Smooth muscle cell of the brain vasculature (primary cell): Measurements from ENCODE around the gene EPB41L3.
"Not testable (repeated sequence)": the region's sequence is repeated elsewhere in the genome, so short reads cannot be mapped to it uniquely, and the experiment has no call there.

ENCODE experiments used
- DNase-seq: peaks from one replicate; pipeline ENCODE4 v3.0.0-alpha.2; 2012; ENCODE audit warnings: low read depth, low spot score

EPB41L3 gene

DNA sequence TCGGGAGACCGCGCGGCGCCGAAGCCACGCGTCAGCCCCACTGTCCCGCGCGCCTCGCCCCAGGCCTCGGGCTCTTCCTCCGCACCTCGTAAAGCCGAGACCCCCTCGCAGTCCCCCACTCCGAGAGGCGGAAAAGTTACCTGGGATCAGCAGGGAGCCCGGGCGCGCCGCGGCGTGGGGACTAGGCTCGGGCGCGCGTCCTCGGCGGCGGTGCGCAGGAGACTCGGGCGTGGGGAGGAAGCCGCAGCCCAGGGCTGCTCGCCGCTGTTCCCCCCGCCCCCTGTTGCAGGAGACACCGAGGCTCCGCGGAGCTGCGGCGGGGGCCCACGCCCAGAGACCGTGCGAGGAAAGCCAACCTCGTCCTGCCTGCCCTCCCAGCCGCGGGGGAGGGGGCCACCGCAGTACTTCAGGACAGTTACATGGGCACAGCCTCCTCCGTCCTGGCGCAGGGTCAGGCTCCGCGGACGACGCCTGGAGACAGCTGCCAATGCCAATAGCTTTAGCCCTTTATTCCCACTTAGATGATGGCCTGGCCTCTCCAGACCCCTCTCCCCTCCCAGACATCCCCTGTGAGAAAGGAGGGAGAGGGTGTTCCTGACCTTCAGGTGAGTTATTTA, at the start of gene EPB41L3:
TSS of gene EPB41L3 (minus strand) at position 225 of the 617 bp plus-strand sequence. CDS start 54,814 bp downstream, outside the sequence.
- no peak for DNase-seq

DNA sequence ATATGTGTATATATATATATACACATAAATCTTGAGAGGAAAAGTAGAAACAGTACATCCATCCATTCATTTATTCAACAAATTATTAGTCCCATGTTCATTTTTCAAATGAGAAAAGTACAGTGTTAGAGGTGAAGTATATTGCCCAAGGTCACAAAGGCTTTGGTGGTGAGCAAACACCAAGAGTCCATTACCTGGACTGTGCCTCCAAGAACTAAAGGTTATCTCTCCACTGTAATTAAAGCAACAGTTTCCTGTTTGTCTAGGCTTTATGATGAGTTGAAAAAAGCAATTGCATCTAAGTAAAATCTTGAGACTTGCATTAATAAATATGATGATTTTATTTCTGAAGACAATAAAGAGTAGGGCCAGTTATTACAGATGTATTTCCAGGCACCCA, 44.7 kb upstream of the EPB41L3 start:
- no peak for DNase-seq

DNA sequence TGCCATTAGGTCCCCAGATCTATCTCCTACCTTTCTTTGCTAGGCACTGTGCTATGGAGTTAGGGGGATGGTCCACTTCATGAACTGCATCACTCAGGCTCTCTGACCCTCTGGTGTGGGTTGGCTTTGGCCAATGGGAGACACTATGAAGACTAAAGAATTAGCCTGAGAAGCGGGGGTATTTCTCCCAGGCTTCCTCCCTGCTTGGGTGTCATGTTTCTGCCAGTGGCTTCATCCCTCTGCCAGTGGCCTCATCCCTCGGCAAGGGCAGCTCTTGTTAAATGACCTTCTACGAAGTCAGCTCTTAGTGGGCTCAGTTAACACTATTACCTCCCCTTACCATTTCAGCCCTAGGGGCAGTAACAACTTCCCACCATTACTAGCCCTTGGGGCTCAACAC, 41.9 kb upstream of the EPB41L3 start:
- no peak for DNase-seq

DNA sequence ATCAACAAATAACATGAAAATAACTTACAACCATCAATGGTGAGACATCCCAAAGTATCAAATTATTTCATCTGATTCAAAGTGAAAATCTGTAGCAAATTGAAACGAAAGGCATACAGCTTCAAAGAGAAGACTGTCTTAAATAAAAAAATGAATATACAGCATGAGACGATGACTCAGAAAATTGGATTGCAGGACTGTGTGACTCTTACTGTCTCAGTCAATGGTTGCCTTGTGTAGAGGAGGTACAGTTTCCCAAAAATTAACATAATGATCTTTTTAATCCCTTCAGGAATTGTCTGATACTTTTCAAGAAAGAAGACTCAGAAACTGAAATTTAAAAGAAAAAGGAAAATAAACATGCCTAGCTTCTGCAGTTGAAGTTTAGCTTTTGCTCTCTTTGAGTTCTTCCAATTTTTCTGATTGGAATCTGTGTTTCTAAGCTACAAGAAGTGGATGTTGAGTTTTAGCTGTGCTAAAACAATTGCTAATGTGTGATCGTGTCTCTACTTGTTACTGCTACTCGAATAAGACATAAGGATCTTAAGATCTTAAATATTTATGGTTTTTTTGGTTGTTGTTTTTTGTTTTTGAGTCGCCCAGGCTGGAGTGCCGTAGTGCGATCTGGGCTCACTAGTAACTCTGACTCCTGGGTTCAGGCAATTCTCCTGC, 41.1 kb upstream of the EPB41L3 start:
- DNase-seq, result no peak

DNA sequence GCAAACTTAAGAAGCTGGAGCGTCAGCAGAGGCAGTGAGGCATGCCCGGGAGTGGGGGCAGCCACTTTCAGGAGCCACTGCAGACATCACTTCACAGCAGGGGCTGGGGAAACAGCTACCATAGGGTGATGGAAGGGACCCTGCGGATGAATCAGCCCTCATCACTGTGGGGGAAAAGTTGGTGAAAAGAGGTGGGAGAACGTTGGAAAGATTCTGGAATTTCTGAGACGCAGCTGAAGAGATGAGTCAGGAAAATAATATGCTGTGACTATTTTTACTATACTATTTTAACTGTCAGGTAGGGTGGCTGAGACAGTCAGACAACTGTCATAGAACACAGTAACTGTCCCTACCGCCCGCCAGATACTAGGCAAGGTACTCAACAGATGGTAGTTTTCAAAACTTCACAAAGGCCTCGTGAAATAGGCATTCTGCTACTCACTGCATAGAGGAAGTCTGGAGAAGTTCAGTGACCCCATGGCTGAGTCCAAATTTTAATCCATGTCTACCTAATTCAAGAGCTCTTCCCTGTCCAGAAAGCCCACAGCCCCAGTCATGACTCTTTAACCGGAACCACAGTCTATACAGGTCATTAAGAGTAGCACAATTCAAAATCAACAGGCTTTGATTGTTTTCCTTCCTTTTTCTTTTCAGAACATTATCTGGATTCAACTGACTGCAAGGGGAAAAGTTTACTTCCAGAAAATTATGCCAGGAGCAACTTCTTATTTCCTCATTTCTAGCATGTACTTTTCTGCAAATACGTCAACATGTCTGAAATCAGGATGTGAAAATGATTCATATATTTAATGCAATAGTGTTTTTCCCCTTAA, 39.3 kb upstream of the EPB41L3 start:
- DNase-seq, result no peak

DNA sequence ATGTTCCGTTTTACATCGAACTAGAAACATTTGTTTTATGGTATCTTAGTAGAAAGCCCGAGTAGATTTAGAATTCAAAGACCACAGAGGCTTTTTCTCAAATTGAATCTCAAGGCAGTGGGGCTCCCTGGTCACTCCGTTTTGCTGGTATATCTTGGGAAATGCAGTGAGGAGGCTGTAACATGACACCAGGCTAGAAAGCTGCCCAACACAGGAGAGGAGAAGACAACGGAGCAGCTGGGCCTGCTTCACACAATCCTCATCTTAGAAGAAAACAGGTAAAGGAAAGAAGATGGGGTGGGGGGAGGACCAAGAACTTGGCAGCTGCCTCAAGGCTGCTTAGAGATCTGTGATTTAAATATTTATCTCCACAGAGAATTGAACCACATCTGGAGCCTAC, 38.3 kb upstream of the EPB41L3 start:
- DNase-seq, result no peak

DNA sequence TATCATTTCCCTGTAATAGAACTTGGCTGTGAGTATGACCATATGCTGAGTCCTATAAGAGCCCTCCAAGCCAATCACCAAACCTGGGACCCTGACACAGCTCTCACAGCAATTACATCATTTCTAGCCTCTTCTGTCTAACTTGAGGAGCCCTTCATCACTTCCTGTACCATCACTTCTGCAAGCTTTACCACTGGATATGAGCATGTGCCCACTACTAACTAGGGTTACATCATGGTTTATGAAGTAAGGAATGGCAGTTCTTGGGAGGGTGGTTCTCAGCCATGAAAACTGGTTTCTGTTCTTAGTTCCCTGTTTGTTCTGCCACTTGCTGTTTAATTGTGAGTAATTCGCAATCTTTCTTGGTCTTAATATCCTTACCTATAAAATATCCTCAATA, 31.0 kb upstream of the EPB41L3 start:
- no peak for DNase-seq

DNA sequence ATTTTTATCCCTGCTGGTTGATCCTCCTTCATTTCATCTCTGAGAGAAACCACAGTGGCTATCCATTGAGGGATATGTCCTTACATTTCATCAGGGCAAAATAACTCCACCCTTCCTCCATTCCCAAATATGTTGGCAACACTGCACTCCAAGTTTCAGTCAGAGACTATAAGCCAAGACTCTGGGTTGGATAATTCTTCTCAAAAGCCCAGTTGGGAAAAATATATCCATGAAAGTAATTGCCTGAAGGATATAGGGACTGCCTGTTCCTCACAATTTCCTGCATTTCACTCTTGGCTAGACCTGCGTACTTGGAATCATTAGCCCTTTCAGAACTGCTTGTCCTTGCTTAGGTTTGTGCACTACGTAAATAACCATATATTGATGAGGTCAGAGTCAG, 27.9 kb upstream of the EPB41L3 start:
- DNase-seq, result no peak

DNA sequence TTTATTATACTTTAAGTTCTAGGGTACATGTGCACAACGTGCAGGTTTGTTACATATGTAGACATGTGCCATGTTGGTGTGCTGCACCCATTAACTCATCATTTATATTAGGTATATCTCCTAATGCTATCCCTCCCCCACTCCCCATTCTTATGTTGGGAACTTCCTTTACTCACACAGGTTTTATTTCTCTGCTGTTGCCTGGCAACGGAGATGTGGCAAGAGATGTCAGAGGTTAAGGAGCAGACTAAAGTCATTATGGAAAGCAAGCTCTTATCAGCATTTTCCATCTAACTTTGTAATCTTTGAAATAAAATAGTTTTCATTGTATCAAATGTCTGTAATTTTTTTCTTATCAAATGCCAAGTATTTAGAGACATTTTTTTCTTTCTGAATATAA, 26.8 kb upstream of the EPB41L3 start:
- not testable (repeated sequence) for DNase-seq

DNA sequence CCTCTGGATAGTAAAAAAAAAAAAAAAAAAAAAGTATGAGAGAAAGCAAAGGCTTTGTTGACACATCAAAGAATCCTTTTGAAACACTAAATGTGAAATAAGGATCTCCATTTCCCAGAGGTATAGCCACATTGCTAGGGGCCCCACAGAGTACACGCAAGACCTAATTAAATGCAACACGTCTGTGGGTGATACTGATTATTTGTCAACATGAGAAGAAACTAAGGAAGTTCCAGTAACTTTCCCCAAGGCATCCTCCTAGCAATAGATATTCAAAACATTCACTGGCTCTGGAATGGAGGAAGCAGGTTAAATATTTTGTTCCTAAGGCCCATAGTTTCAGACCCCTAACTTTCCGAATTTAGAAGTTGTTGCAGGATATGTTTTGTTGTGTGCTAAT, 24.6 kb upstream of the EPB41L3 start:
- DNase-seq, result no peak

DNA sequence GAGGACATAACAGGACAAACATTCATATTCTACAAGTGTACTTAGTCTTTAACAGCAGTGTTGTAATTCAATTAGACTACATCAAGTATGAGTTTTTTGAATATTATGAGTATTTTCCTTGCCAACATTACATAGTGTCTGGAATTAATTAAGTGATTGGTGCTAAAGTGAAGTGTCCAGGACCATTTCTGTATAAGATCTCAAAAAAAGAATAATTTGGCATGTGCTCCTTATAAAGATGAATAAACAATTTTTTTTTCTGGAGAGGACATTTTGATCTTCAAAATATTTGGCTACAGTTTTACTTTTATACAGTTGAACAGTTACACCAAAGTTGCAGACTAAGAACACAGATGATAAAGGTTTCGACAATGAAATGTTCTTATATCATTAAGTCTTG, 15.1 kb upstream of the EPB41L3 start:
- no peak for DNase-seq

DNA sequence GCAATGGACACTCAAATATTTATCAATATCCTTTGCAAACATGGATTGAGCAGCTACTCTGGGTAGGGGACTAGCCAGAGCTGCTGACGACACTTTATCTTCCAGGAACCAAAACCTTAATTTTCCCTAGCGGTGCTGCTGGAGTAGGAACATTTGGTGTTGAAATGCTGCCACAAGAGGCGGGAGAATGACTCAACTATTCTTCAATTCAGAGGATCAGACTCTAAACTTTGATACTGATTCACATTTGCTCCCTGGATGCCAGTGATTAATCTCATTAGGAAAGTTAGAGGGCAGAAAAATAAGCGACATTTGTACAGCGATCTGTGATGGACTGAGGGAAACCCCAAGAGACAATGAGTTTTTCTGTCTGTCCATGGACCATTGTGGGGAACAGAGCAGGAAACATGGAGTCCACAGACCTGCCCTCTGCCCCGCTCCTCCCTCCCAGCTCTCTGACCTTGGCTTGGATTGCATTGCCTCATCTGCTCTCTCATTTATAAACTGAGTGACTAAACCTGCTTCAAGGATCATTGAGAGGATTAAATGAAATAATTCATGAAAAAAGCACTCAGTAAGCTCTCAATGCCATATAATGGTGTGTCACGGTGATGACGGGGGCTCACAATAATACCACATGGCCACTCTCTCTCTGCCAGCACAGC, 12.6 kb upstream of the EPB41L3 start:
- DNase-seq, result no peak

DNA sequence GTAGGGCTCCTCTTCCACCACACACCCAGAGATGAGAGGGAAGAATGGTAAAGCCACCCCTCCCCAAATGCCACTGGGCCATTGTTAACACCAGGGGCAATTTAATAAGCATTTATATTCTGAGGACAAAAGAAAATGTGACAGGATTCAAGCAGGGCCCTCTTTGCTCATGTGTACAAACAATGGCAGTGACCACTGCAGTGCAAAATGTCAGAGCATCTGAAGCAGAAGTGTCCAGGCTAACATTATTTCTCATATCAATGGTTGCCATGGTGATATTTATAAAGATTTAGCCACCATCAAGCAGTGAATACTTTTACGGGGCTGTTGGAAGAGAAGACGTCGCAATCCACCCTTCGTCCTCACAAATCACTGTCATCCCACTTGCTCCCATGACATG, 10.8 kb upstream of the EPB41L3 start:
- no peak for DNase-seq

DNA sequence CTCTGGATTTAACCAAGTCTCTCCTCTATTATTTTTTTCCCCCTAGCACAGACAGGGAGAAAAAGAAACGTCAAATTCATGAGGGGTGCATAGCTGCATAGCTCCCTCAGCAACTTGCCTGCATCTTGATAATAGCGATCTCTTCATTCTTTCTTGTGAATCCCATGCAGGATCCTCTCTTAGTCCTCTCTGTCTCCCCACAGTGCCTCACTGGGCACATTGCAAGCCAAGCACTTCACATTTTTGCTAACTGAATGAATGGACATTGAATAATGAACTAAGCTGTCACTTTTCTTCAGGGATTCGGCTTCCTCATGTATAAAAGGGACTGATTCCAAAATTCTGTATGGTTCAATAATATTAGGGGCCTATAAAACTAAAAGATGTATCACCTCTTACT, 2.9 kb upstream of the EPB41L3 start:
- DNase-seq, result peak; percentile 62

DNA sequence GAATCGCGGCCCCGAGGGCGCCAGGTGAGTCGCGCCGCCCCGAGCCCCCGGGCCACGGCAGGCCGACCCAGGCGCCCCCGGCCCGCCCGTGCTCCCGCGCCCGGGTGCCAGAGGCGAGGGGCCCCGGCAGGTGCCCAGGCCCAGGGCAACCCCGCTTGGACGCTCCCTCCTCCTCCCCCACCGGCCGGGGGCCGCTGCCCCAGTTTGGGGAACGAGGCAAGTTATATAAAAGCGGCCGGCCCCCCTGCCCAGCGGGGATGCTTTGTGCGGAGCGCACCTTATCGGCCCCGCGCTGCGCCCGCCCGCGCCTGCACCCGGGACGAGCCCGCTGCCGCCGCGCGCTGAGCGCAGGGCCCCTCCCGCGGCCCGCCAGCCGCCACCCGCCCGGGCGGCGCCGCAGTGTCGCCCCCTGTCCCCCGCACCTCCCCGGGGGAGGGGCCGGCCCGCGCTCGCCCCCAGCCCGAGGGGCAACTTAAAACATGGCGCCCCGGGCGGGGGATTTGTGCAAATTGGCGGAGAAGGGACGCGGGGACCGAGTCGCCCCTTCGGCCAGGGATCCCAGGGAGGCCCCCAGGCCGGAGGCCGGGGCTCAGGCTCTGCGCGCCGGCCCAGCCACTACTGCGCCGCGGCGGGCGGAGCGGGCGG, 639 bp downstream of the EPB41L3 start:
- no peak for DNase-seq

DNA sequence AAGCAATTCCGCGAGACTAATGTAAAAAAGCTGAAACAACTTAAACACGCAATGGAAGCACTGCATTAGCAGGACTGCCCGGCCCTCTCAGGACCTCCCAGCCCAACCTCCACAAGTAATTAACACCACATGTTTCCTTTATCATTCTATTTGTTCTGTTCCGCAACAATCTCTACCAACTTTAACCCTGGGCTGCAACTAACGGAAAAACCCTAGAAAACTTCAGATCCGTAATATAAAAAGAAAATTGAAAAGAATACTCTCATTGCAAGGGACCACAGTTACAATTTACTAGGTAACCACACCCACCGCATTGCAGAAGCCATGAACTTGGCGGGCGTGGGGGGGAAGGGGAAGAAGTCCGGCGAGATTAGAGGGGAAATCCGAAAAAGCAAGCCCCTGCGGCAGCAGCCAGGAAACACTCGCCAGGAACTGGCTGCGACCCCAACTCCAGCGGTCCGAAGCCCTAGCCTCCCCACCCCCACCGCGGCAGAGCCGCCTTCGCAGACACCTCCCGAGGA, 1.2 kb downstream of the EPB41L3 start:
- no peak for DNase-seq

DNA sequence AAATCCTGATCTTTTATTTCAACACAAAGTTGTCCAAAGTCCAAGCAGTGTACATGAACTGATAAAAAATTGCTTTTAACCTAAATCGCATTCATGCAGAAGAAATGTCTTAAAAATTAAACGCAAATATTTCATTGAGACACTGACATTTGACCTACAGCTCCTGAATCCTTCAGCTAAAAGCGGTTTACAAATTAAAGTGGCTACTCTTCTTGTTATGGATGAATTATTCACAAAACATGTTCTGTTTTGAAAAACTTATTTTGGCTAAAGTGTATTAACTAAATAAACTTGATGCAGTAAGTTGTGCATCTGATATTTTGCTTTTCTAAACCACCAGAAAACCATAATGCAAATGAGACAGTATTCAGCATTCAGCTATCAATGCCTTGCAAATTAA, 2.2 kb downstream of the EPB41L3 start:
- DNase-seq, result no peak

DNA sequence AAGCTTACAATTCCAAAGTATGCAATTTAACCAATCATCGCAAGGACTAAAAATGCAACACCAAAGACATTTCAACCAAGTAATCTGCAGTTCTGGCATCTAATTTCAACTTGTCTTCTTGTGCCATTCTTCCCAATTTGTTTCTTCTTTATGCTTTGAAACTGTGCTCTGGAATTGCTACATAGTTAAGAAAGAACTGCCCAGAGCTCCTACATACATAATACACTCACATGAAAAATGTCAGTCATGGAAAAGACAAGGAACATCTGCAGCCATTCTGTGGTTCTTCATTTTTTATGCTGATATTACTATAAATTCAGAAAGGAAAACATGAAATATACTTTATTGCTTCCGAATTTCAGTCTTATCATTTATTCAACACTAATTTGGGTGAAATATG, 4.4 kb downstream of the EPB41L3 start:
- no peak for DNase-seq

DNA sequence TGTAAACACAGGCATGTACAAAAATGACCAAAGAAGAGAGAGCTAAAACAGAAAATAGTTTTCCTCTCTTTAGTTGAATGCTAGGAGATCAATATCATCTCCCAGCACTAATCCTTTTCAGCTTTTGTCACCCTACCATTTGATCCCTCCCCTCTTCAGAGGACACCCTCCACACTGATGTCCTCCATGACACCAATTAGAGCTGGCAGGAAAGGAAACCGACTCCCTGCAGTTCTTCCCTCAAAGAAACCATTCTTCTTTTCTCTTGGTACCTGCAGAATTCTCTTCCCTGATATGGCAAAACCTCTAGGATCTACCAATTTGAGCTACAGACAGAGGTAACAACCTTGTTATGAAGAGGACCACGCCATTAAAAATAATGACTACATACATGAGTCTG, 5.3 kb downstream of the EPB41L3 start:
- no peak for DNase-seq

DNA sequence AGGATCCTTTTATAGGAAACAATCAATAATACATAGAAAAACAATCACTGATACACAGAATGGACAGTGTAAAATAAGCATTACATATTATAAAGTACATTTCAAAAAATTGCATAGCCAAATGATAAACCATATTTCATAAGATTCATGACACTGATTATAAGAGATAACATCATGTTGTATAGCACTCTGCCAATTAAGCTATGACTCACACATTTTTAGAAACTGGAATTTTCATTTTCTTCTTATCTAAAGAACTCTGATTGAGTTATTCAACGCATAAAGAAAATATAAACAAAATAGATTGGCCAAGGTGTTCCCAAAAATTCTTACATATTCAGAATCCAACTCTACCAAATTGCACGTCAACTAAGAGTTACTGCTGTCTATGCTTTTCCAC, 5.9 kb downstream of the EPB41L3 start:
- DNase-seq, result no peak

DNA sequence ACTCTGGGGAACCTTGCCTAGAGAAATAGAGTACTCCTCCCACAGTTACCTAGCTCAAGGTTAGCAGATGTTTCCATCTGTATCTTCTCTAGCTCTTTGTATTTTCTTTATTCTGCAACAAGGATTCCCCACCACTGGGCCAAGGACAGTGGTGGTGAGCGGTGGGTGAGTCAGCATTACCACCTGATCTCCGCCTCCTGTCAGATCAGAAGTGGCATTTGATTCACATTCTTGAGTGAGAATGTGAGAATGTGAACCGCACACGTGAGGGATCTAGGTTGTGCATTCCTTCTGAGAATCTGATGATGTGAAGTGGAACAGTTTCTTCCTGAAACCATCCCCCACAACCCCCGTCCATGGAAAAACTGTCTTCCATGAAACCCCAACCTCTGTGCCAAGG, 9.0 kb downstream of the EPB41L3 start:
- DNase-seq, result no peak

DNA sequence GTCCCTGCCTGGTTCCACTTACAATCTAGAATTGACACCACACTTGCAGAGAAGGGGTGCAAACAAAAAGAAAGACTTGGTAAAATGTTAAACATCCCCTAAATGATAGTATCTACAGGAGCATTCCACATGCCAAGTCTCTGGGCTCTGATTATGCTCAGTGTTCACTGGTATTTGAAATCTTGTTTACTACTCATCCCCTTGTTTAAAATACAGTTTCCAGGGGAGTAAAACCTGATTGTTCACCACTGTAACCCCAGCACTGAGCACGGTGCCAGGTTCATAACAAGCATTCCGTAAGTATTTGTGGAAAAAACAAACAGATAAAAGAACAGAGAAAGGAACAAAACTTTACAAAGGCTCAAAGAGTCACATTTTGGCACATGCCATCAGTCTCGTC, 11.7 kb downstream of the EPB41L3 start:
- DNase-seq, result no peak
